ENCODE data around the gene AHI1.
A peak's percentile ranks its signal among the peaks of the same experiment; 100 is the strongest.

AHI1 gene

DNA sequence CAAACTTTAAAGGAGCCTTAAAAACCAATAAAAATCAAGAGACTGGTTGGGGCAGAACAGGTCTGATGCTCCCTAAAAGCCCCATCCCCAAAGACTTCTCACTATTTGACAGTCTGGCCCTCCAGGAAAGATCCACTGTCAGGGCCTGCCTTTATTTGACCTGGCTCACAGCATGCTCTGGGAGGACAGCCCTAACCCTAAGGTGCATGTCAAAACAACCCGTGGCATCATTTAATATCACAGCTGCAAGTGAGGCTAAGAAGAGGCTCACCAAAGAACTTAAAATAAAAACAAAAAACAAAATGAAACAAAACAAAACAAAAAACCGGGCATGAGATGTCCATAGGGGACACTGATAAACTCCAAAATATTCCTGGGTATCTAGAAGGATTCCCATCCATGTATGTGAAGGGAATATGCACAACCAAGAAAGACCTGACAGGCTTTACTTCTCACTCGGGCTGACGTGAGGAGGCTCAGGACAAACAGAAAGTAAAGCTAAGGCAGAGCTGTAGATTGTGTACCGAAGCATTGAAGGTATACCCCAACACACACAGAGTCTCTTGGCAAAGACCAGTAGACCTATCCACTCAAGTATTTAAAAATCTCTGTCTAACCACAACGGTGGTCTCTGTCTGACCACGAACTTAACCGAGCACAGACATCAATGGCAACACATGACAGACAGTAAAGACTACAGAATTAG, 57.3 kb downstream of the AHI1 start:
- Histone ChIP-seq H3K36me3 (replicated peaks; ENCODE audit: low read depth, low read length) (peaks cover 7% of the 10 kb centered on the region), H3K27me3 (ENCODE audit: low read depth, low read length) (no peaks in the 10 kb centered on the region), H3K4me3 (ENCODE audit: low read length) (peak overlapping the region; percentile 74), H3K9ac (ENCODE audit: low read length) (peak overlapping the region; percentile 36), H3K4me2 (ENCODE audit: low read length) (peak overlapping the region; percentile 80), H3K79me2 (ENCODE audit: low read length) (no peaks in the 10 kb centered on the region), H4K20me1 (ENCODE audit: insufficient read depth, low read length) (no peaks in the 10 kb centered on the region), H3K9me3 (ENCODE audit: insufficient read depth, low read length) (no peaks in the 10 kb centered on the region), H2AFZ (ENCODE audit: low read depth, low read length) (no peak overlapping the region), H3K27ac (ENCODE audit: low read length) (no peak overlapping the region), H3K4me1 (ENCODE audit: low read length) (peaks cover 50% of the 10 kb centered on the region)
- no peak for TF ChIP-seq EZH2phosphoT487 (IDR thresholded peaks at IDR 0.05; ENCODE audit: low read depth)
- TF ChIP-seq, protein P1, sequence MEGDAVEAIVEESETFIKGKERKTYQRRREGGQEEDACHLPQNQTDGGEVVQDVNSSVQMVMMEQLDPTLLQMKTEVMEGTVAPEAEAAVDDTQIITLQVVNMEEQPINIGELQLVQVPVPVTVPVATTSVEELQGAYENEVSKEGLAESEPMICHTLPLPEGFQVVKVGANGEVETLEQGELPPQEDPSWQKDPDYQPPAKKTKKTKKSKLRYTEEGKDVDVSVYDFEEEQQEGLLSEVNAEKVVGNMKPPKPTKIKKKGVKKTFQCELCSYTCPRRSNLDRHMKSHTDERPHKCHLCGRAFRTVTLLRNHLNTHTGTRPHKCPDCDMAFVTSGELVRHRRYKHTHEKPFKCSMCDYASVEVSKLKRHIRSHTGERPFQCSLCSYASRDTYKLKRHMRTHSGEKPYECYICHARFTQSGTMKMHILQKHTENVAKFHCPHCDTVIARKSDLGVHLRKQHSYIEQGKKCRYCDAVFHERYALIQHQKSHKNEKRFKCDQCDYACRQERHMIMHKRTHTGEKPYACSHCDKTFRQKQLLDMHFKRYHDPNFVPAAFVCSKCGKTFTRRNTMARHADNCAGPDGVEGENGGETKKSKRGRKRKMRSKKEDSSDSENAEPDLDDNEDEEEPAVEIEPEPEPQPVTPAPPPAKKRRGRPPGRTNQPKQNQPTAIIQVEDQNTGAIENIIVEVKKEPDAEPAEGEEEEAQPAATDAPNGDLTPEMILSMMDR (IDR thresholded peaks at IDR 0.05; ENCODE audit: low read depth, low read length) = no peak

DNA sequence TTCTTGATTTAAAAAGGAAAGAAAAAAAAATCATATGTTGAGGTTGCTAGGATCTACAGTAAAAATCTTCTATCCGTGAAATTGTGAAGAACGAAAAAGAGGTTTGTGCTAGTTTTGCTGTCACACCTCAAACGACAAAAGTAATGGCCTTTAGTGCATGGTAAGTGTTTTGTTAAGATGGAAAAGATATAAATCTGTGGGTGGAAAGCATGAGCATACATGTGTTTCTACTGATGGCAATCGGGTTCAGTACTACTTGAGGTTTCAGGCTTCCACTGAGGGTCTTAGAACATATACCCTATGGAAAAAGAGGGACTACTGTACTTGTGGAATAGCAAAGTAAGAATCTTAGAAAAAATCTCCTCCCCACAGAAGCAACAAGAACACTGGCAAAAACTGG, 58.0 kb downstream of the AHI1 start:
- no peaks in the 10 kb centered on the region for H3K27me3 ChIP-seq (ENCODE audit: low read depth, low read length)
- 0 out of 2 replicates have a peak overlapping the region, but pooled peaks have one; percentile 36 for H3K9ac ChIP-seq (ENCODE audit: low read length)
- H3K79me2 ChIP-seq (ENCODE audit: low read length) = no peaks in the 10 kb centered on the region
- no peak overlapping the region for H3K4me3 ChIP-seq (ENCODE audit: low read length)
- no peak overlapping the region for H2AFZ ChIP-seq (ENCODE audit: low read depth, low read length)
- no peaks in the 10 kb centered on the region for H4K20me1 ChIP-seq (ENCODE audit: insufficient read depth, low read length)
- peaks cover 50% of the 10 kb centered on the region for H3K4me1 ChIP-seq (ENCODE audit: low read length)
- peaks cover 14% of the 10 kb centered on the region for H3K36me3 ChIP-seq (replicated peaks; ENCODE audit: low read depth, low read length)
- H3K4me2 ChIP-seq (ENCODE audit: low read length) = peak overlapping the region; percentile 80
- no peaks in the 10 kb centered on the region for H3K9me3 ChIP-seq (ENCODE audit: insufficient read depth, low read length)
- TF ChIP-seq, protein P1 (IDR thresholded peaks at IDR 0.05; ENCODE audit: low read depth, low read length) = no peak
- H3K27ac ChIP-seq (ENCODE audit: low read length) = no peak overlapping the region

DNA sequence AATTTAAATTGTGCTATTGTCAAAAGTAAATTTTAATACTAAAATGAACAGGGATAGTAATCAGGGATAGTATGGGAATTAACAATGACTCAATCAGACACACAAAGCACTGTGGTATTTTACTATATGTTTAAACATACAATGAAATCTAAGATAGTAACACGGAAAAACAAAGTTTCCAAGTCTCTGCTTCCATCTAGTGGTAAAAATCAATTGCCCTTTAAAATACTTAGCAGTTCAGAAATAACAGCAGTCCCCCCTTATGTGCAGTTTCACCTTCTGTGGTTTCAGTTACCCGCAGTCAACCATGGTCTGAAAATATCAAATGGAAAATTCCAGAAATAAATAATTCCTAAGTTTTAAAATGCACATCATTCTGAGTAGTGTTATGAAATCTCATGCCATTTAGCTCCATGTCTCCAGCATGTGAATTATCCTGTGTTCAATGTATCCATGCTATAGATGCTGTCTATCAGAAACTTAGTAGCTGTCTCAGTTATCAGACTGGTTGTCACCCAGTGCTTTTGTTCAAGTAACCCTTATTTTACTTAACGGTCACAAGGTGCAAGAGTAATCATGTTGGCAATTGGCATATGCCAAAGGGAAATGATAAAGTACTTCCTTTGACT, 58.5 kb downstream of the AHI1 start:
- Histone ChIP-seq H3K36me3 (replicated peaks; ENCODE audit: low read depth, low read length) (peaks cover 15% of the 10 kb centered on the region), H3K4me2 (ENCODE audit: low read length) (peak overlapping the region; percentile 12; the same call in 1 of the 2 replicates), H2AFZ (ENCODE audit: low read depth, low read length) (no peak overlapping the region), H3K9me3 (ENCODE audit: insufficient read depth, low read length) (no peaks in the 10 kb centered on the region), H4K20me1 (ENCODE audit: insufficient read depth, low read length) (no peaks in the 10 kb centered on the region), H3K9ac (ENCODE audit: low read length) (no peak overlapping the region), H3K27me3 (ENCODE audit: low read depth, low read length) (no peaks in the 10 kb centered on the region), H3K79me2 (ENCODE audit: low read length) (no peaks in the 10 kb centered on the region), H3K27ac (ENCODE audit: low read length) (no peak overlapping the region), H3K4me3 (ENCODE audit: low read length) (no peak overlapping the region), H3K4me1 (ENCODE audit: low read length) (peaks cover 49% of the 10 kb centered on the region)
- TF ChIP-seq, protein P1 (IDR thresholded peaks at IDR 0.05; ENCODE audit: low read depth, low read length) = peak; percentile 64
- TF ChIP-seq EZH2phosphoT487 (IDR thresholded peaks at IDR 0.05; ENCODE audit: low read depth) = no peak

DNA sequence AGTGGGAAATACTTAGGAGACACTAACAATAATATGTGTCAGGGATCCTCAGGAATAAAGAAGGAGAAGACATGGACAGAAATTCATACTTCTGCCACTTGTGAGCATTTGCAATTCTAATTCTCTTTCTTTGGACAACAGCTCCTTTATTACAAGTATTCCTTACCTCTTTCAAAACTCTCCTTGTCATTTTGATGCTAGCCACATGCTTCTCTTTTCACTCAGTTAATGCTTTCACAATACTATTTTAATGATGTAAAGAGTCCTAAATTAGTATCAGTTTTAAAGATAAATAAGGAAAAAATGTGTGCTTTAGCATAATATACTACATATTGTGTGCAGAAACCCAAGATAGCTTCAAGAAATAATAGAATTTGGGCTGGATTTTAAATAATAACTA, 62.5 kb downstream of the AHI1 start:
- Histone ChIP-seq H3K79me2 (ENCODE audit: low read length) (no peaks in the 10 kb centered on the region), H4K20me1 (ENCODE audit: insufficient read depth, low read length) (no peaks in the 10 kb centered on the region), H3K27ac (ENCODE audit: low read length) (no peak overlapping the region), H3K36me3 (replicated peaks; ENCODE audit: low read depth, low read length) (peaks cover 19% of the 10 kb centered on the region), H3K4me1 (ENCODE audit: low read length) (peaks cover 50% of the 10 kb centered on the region), H3K4me3 (ENCODE audit: low read length) (no peak overlapping the region), H2AFZ (ENCODE audit: low read depth, low read length) (no peak overlapping the region), H3K27me3 (ENCODE audit: low read depth, low read length) (no peaks in the 10 kb centered on the region), H3K9ac (ENCODE audit: low read length) (no peak overlapping the region), H3K4me2 (ENCODE audit: low read length) (no peak overlapping the region), H3K9me3 (ENCODE audit: insufficient read depth, low read length) (no peaks in the 10 kb centered on the region)
- no peak for TF ChIP-seq EZH2phosphoT487 (IDR thresholded peaks at IDR 0.05; ENCODE audit: low read depth)
- TF ChIP-seq, protein P1 (IDR thresholded peaks at IDR 0.05; ENCODE audit: low read depth, low read length) = no peak

All from OCI-LY3 (cell line).